T-cell (primary cell): ENCODE measurements around the gene CUL7. TPM values are rescaled to one million over a fixed set of nuclear protein-coding genes. Genes with fewer than 3 reads are reported as not detected.

ENCODE experiments used
- ATAC-seq, 4 experiments: fragments of 200-7000 bp in 3 of 4; fragments of 150-1000 bp in 1 of 4; cut with Tn5 transposase; replicated peaks in 1 of 4; 1 replicate in 3 of 4; 2 replicates in 1 of 4; pipeline ENCODE4 v1.10.0; 2021; ENCODE audit warnings: moderate library complexity in 3 of 4, mild to moderate bottlenecking in 2 of 4, moderate number of reproducible peaks in 1 of 4
- CTCF ChIA-PET, 2 donors: fragments of 300-600 bp; sonication (Branson Sonifier 250); formaldehyde crosslinking; loops; one replicate each; lab custom pipeline; 2022; ENCODE audit warnings: antibody characterized with exemption in 2 of 2; lab: Charles Lee
- POLR2A ChIA-PET, 2 donors: fragments of 300-600 bp; sonication (Branson Sonifier 250); formaldehyde crosslinking; loops; one replicate each; lab custom pipeline; 2022; ENCODE audit warnings: antibody characterized with exemption in 2 of 2; lab: Charles Lee
- DNase-seq, 35 experiments: peaks; one replicate each; pipeline versions ENCODE4 v3.0.0 to v3.0.0-alpha.2; 2013 to 2023
- H3K27ac ChIP-seq: one replicate; pipeline ENCODE4 v1.5.1; 2013; ENCODE audit warnings: low read length
- H3K27me3 ChIP-seq, 2 experiments: replicated peaks in 1 of 2; 1 replicate in 1 of 2; 2 replicates in 1 of 2; pipeline versions ENCODE4 v1.6.1 to v1.7.0; 2013; ENCODE audit warnings: low read length in 1 of 2, mixed read lengths in 1 of 2; ENCODE audit not compliant: control insufficient read depth in 2 of 2, insufficient read depth in 2 of 2; ENCODE audit errors: extremely low read depth in 1 of 2
- H3K36me3 ChIP-seq, 2 donors: 1 replicate in 1 of 2; 2 replicates in 1 of 2; pipeline versions ENCODE4 v1.6.1 to v1.7.0; 2013; ENCODE audit warnings: low read length in 1 of 2; ENCODE audit not compliant: control insufficient read depth in 2 of 2, insufficient read depth in 1 of 2; ENCODE audit errors: extremely low read depth in 1 of 2
- H3K4me1 ChIP-seq, 2 experiments: 1 replicate in 1 of 2; 2 replicates in 1 of 2; pipeline versions ENCODE4 v1.6.1 to v1.7.0; 2013; ENCODE audit warnings: low read length in 2 of 2, mixed read lengths in 1 of 2; ENCODE audit not compliant: insufficient read depth in 2 of 2, control insufficient read depth in 1 of 2; ENCODE audit errors: extremely low read depth in 1 of 2
- H3K4me3 ChIP-seq, 2 donors: 1 replicate in 1 of 2; 2 replicates in 1 of 2; pipeline versions ENCODE4 v1.5.1 to v1.7.0; 2013; ENCODE audit warnings: mild to moderate bottlenecking in 2 of 2, low read length in 1 of 2, moderate library complexity in 1 of 2; ENCODE audit not compliant: control insufficient read depth in 1 of 2; ENCODE audit errors: extremely low read depth in 1 of 2
- H3K9me3 ChIP-seq: 2 replicates; pipeline ENCODE4 v1.7.0; 2013
- H3K27ac Mint-ChIP-seq, 2 donors: one replicate each; pipeline ENCODE4 v1.8.0; 2020 to 2021; ENCODE audit warnings: mild to moderate bottlenecking in 2 of 2, mixed read lengths in 2 of 2
- H3K27me3 Mint-ChIP-seq, 2 donors: one replicate each; pipeline ENCODE4 v1.8.0; 2021 to 2022; ENCODE audit warnings: mixed read lengths in 2 of 2
- H3K36me3 Mint-ChIP-seq: one replicate; pipeline ENCODE4 v1.8.0; 2021; ENCODE audit warnings: mixed read lengths
- H3K4me1 Mint-ChIP-seq, 3 donors: one replicate each; pipeline ENCODE4 v1.8.0; 2020 to 2022; ENCODE audit warnings: mixed read lengths in 3 of 3, mild to moderate bottlenecking in 1 of 3
- H3K4me3 Mint-ChIP-seq, 3 donors: one replicate each; pipeline ENCODE4 v1.8.0; 2020 to 2022; ENCODE audit warnings: mild to moderate bottlenecking in 3 of 3, mixed read lengths in 3 of 3, moderate library complexity in 3 of 3
- H3K9me3 Mint-ChIP-seq, 3 donors: one replicate each; pipeline ENCODE4 v1.8.0; 2020 to 2022; ENCODE audit warnings: mixed read lengths in 3 of 3
- WGBS: methylation state at CpG from one replicate; pipeline ENCODE4 v1.1.5; 2013; ENCODE audit warnings: missing lambda C conversion rate; ENCODE audit not compliant: insufficient coverage; 5-methylcytosine and 5-hydroxymethylcytosine counted together
- total RNA-seq, 35 experiments: library from RNA in 6 of 35; stranded (reverse) in 6 of 35; fragments of 120-200 nt in 1 of 35; gene quantifications; one replicate each; pipeline versions ENCODE4 v1.2.1 to v1.2.4 and lab custom pipeline; 2013 to 2026

The CUL7 gene
- total RNA-seq, 5 donors from 2014 or later (not counting 1 experiment from before 2014, with no cell fraction given), result 6.9 to 15.9 (median 11.6) TPM

DNA sequence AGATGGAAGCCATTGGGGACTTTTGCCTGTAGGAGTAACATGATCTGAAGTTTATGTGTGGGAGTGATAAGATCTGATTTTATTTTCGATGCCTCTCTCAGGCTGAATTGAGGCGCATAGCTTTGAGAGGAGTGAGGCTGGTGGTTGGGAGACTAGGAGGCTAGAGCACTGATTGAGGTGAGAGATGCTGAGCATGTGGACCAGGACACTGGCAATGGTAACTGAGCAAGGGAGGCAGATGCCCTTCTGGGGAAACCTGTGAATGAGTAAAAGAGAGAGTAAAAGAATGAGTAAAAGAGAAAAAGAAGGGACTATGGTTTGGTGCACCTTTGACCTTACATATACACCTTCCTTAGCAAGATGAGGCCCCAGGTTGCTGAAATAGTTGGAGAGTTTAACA, 29.2 kb downstream of the CUL7 start:
- peak overlapping the region; percentile 46 to 67 for H3K27ac Mint-ChIP-seq
- no peaks in the 10 kb centered on the region for H3K27me3 ChIP-seq
- H3K27ac ChIP-seq, result no peak overlapping the region
- H3K9me3 Mint-ChIP-seq, result no peaks in the 10 kb centered on the region
- peaks cover 13 to 62% of the 10 kb centered on the region in 2 donors for H3K36me3 ChIP-seq
- H3K4me1 ChIP-seq, result peaks cover 3 to 33% of the 10 kb centered on the region in 2 experiments
- no peaks in the 10 kb centered on the region for H3K27me3 Mint-ChIP-seq
- 61% methylated on average over 2 of the region's 2 CpGs for WGBS
- H3K4me3 ChIP-seq, result no peak overlapping the region
- peaks cover 32% of the 10 kb centered on the region for H3K36me3 Mint-ChIP-seq
- ChIA-PET CTCF (interaction anchor here in 1 of 2 donors (1.4 kb wide), 1 partner anchor 10 kb away, joined by 6 read pairs; the partner anchor contains the start of gene KLHDC3), POLR2A (no interaction called here)
- peak overlapping the region in 2 of 3 donors; percentile 21 to 32 for H3K4me3 Mint-ChIP-seq
- H3K4me1 Mint-ChIP-seq, result peaks cover 16 to 30% (median 29%) of the 10 kb centered on the region in 3 donors
- DNase-seq (no peak), ATAC-seq (no peak)
- H3K9me3 ChIP-seq, result no peaks in the 10 kb centered on the region

DNA sequence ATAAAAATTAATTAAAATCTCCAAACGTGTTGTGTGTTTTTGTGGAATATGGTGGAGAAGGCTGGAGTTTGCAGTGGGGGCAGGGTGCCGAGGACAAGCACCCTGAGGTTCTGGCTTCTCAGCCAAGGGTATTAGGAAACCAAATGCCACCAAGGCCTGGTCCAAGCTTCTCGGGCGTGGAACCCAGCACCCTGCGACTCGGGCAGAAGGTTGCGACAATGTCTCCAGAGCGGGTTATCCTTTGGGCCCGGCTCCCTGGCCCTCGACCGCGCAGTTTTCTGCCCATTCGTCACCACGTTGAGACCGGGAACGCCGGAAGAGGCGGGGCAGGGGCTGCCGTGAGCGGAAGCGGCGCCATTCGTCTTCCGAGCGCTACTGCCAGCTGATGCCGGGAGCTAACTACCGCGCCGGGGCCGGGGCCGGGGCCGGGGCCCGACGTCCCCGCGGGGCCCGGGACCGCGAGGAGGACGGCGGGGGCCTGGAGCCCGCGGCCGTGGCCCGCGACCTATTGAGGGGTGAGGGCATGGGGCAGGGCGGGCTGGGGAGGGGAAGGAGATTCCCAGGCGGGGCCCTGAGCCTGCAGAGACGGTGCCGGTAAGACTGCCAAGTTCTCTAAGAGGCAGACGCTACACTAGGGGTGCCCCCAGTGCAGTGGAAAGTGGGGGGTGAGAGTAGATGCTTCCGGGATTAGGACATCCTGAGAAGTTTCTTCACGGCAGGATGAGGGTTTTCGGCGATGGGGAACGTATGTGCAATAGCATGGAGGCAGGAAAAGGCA, 32.2 kb downstream of the CUL7 start, which contains the start of gene RRP36:
TSS of gene RRP36 (plus strand) at position 354 of the 778 bp plus-strand sequence. CDS start at position 386, 32 bp downstream.
- peaks cover 17 to 56% of the 10 kb centered on the region in 2 donors for H3K36me3 ChIP-seq
- H3K4me1 Mint-ChIP-seq, result peaks cover 28 to 44% (median 40%) of the 10 kb centered on the region in 3 donors

DNA sequence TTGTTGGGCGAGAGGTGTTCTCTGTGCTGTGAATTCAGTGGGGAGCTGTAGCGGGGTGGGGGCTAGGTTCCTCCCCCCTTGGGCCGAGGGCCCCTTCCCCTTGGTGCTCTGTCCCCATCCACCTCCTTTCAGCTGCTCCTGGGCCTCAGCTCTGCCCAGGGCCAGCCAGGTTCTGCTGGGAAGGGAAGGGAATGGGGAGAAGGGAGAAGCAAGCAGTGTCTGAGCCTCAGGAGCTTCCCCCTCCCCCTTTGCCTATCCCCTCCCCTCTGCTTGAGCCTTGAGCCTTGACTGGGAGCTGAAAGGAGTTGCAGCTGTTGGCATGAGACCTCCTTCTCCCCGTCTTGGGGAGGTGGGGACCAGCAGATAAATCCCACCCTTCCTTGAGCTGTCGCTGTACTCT, 32.8 kb downstream of the CUL7 start:
- Histone ChIP-seq H3K27ac (peak overlapping the region; percentile 40), H3K27me3 (no peaks in the 10 kb centered on the region), H3K4me3 (peak overlapping the region; percentile 94 to 95), H3K4me1 (peaks cover 3 to 47% of the 10 kb centered on the region in 2 experiments), H3K36me3 (peaks cover 13 to 50% of the 10 kb centered on the region in 2 donors), H3K9me3 (no peaks in the 10 kb centered on the region)
- Mint-ChIP-seq H3K4me3 (peak overlapping the region; percentile 86 to 96 (median 93)), H3K4me1 (peaks cover 34 to 50% (median 46%) of the 10 kb centered on the region in 3 donors), H3K27ac (peak overlapping the region; percentile 80 to 90), H3K36me3 (peaks cover 33% of the 10 kb centered on the region), H3K27me3 (no peaks in the 10 kb centered on the region), H3K9me3 (no peaks in the 10 kb centered on the region)
- ATAC-seq (peak in 1 of 4 experiments; percentile 3), DNase-seq (no peak)
- WGBS, result no CpG with 5 or more reads among the region's 5 CpGs
- CTCF ChIA-PET, result interaction anchor here in 1 of 2 donors (0.6 to 1.6 kb wide), 4 partner anchors 33 to 584 kb away, joined by 3 to 11 read pairs (median 3); partner anchors contain the start of genes CNPY3, CUL7 and PEX6
- POLR2A ChIA-PET, result interaction anchor here (0.6 kb wide), 4 partner anchors 91 to 1107 kb away, joined by 4 to 8 read pairs (median 4); partner anchors contain the start of genes CNPY3 (in 1 of the 2) and TMEM63B (in 1 of the 2)

More for the DNA sequence above, 32.2 kb downstream of the CUL7 start, which contains the start of gene RRP36:
- Histone ChIP-seq H3K9me3 (no peaks in the 10 kb centered on the region), H3K27ac (peak within 1 kb of the TSS; percentile 54), H3K4me3 (peak within 1 kb of the TSS; percentile 94 to 95), H3K4me1 (peaks cover 3 to 42% of the 10 kb centered on the region in 2 experiments), H3K27me3 (no peaks in the 10 kb centered on the region)
- no peaks in the 10 kb centered on the region for H3K27me3 Mint-ChIP-seq
- peaks cover 36% of the 10 kb centered on the region for H3K36me3 Mint-ChIP-seq
- no peaks in the 10 kb centered on the region for H3K9me3 Mint-ChIP-seq
- ChIA-PET POLR2A (interaction anchor here (0.6 to 0.7 kb wide), 5 partner anchors 54 to 1106 kb away, joined by 4 to 8 read pairs (median 5); partner anchors contain the start of gene TMEM63B (in 1 of the 2)), CTCF (interaction anchor here in 1 of 2 donors (0.6 to 1.6 kb wide), 4 partner anchors 32 to 585 kb away, joined by 3 to 11 read pairs (median 4); partner anchors contain the start of genes CNPY3 and CUL7)
- peak within 1 kb of the TSS; percentile 93 to 98 (median 96) for H3K4me3 Mint-ChIP-seq
- WGBS, result under 1% methylated on average over 53 of the region's 56 CpGs
- ATAC-seq (peak; percentile 89 to 92 (median 90)), DNase-seq (peak; percentile 12 to 78 (median 56))
- peak within 1 kb of the TSS; percentile 84 to 92 for H3K27ac Mint-ChIP-seq

DNA sequence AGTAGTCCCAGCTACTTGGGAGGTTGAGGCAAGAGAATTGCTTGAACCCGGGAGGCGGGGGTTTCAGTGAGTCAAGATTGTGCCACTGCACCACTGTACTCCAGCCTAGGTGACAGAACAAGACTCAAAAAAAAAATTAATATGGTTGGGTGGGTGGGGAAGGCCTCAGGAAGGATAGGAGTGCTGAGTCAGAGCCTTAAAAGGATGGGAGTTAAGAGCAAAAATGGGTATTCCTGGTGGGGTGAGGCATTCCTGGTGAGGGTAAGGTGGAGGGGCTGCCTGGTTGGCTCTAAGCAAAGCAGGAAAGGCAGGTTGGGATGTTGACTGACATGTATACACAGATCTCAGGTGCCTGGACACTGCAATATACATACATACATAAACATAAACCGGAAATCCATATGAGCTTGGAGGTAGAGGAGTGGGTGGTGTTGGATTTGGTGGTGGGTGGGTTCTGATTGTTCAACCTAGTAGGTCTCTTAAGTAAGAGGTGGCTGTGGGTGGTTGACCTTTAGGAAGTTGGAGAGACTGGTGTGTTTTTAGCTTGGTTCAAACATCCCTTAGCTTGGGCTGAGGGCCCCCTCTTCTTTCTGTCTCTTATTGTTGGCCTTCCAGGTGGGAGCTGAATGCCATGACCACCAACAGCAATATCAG, 33.5 kb downstream of the CUL7 start:
- POLR2A ChIA-PET, result interaction anchor here in 1 of 2 donors (0.6 kb wide), 1 partner anchor 91 kb away, joined by 4 read pairs; the partner anchor contains the start of gene CNPY3
- Mint-ChIP-seq H3K36me3 (peaks cover 31% of the 10 kb centered on the region), H3K4me3 (peak overlapping the region; percentile 46 to 93 (median 57)), H3K4me1 (peaks cover 35 to 55% (median 51%) of the 10 kb centered on the region in 3 donors), H3K27ac (peak overlapping the region in 1 of 2 donors; percentile 74), H3K27me3 (no peaks in the 10 kb centered on the region), H3K9me3 (no peaks in the 10 kb centered on the region)
- peaks cover 3 to 52% of the 10 kb centered on the region in 2 experiments for H3K4me1 ChIP-seq
- peaks cover 11 to 45% of the 10 kb centered on the region in 2 donors for H3K36me3 ChIP-seq
- no peak overlapping the region for H3K27ac ChIP-seq
- no peaks in the 10 kb centered on the region for H3K9me3 ChIP-seq
- no peak overlapping the region for H3K4me3 ChIP-seq
- no peaks in the 10 kb centered on the region for H3K27me3 ChIP-seq
- WGBS, result 100% methylated on average over 2 of the region's 3 CpGs
- CTCF ChIA-PET, result interaction anchor here in 1 of 2 donors (0.7 kb wide), 1 partner anchor 41 kb away, joined by 3 read pairs; the partner anchor contains the start of gene PEX6
- no peak for DNase-seq
- no peak for ATAC-seq

DNA sequence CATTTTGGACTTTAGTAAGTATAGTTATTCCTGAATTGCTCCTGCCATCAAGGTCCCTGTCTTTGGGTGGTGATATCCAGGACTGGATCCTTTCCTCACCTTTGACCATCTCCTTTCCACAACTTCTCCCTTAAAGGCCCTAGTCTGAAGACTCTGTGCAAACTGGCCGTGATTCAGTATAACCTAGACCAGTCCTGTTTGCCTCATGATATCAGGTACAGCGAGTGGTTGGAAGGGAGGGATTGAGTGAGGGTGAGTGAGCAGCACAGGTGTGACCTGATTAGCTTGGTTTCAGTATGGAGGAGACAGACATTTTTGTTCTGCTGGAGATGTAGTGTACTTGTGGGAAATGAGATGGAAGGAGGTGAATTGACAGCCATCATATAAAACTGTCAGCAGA, 34.5 kb downstream of the CUL7 start:
- Histone ChIP-seq H3K4me1 (peaks cover 10 to 59% of the 10 kb centered on the region in 2 experiments), H3K4me3 (no peak overlapping the region), H3K9me3 (no peaks in the 10 kb centered on the region), H3K36me3 (peaks cover 10 to 34% of the 10 kb centered on the region in 2 donors), H3K27me3 (no peaks in the 10 kb centered on the region), H3K27ac (no peak overlapping the region)
- ChIA-PET CTCF (no interaction called here), POLR2A (interaction anchor here (0.5 to 0.7 kb wide), 2 partner anchors 17 to 651 kb away, joined by 3 to 4 read pairs; no protein-coding TSS in a partner anchor)
- Mint-ChIP-seq H3K4me3 (peak overlapping the region in 1 of 3 donors; percentile 59), H3K36me3 (peaks cover 22% of the 10 kb centered on the region), H3K4me1 (peaks cover 36 to 58% (median 52%) of the 10 kb centered on the region in 3 donors), H3K27me3 (no peaks in the 10 kb centered on the region), H3K9me3 (no peaks in the 10 kb centered on the region), H3K27ac (peak overlapping the region in 1 of 2 donors; percentile 46)
- ATAC-seq, result no peak
- no peak for DNase-seq
- 100% methylated on average over 2 of the region's 2 CpGs for WGBS
